Kidney capillary endothelial cell (primary cell): ENCODE data around the gene LRP1.

ENCODE experiments used
- DNase-seq: peaks from one replicate; pipeline ENCODE4 v3.0.0-alpha.2; 2018; ENCODE audit warnings: low spot score

Gene LRP1

GRCh38 chr12:57254506-57255280 lies 126.4 kb downstream of the LRP1 start:
- no peak for DNase-seq

GRCh38 chr12:57255916-57256315 lies 127.6 kb downstream of the LRP1 start:
- no peak for DNase-seq

GRCh38 chr12:57258977-57259970 lies 131.0 kb downstream of the LRP1 start:
- DNase-seq, result no peak

- no peak for DNase-seq
Measured at GRCh38 chr12:57260366-57260765, 132.1 kb downstream of the LRP1 start.

GRCh38 chr12:57261428-57261865 lies 133.2 kb downstream of the LRP1 start:
- no peak for DNase-seq

- DNase-seq, result no peak
Measured at GRCh38 chr12:57262126-57262822, 134.0 kb downstream of the LRP1 start.
